ENCODE data around the gene PABPN1L.

The PABPN1L gene, protein sequence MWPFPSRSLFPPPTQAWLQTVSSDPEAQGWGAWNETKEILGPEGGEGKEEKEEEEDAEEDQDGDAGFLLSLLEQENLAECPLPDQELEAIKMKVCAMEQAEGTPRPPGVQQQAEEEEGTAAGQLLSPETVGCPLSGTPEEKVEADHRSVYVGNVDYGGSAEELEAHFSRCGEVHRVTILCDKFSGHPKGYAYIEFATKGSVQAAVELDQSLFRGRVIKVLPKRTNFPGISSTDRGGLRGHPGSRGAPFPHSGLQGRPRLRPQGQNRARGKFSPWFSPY

DNA sequence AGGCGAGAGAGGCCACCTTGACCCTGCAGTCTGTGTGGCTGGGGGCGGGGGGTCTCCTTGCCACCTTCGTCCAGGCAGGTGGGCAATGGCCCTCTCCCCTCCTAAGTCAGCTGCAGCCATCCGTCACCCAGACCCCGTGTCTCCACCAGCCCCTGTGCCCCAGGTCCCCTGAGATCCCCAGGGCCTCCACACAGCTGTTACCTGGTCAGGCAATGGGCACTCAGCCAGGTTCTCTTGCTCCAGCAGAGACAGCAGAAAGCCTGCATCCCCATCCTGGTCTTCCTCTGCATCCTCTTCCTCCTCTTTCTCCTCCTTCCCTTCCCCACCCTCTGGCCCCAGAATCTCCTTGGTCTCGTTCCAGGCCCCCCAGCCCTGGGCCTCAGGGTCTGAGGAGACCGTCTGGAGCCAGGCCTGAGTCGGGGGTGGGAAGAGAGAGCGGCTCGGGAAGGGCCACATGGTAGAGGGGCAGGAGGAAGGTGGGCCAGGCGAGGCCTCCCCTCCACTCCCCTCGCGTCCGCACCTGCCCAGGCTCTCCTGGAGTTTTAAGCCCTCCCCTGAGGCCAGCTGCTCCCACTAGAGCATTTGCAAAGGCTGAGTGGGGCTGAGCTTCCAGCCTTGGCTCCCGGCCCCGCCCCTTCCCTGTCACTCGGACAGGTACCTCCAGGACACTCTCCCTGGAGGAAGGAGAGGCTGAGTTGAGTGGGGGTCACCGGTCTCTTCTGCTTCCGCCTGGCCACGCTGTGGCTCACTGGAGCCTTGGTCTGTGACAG is at the start of gene PABPN1L:
PABPN1L (minus strand) TSS at position 510 of the 770 bp plus-strand sequence; CDS start at position 456, 54 bp downstream.
- Mint-ChIP-seq H3K36me3 (no peaks in the 10 kb centered on the region), H3K9me3 (no peaks in the 10 kb centered on the region), H3K4me1 (no peaks in the 10 kb centered on the region), H3K27me3 (peaks cover 2% of the 10 kb centered on the region), H3K4me3 (no peak within 1 kb of the TSS), H3K27ac (no peak within 1 kb of the TSS)

DNA sequence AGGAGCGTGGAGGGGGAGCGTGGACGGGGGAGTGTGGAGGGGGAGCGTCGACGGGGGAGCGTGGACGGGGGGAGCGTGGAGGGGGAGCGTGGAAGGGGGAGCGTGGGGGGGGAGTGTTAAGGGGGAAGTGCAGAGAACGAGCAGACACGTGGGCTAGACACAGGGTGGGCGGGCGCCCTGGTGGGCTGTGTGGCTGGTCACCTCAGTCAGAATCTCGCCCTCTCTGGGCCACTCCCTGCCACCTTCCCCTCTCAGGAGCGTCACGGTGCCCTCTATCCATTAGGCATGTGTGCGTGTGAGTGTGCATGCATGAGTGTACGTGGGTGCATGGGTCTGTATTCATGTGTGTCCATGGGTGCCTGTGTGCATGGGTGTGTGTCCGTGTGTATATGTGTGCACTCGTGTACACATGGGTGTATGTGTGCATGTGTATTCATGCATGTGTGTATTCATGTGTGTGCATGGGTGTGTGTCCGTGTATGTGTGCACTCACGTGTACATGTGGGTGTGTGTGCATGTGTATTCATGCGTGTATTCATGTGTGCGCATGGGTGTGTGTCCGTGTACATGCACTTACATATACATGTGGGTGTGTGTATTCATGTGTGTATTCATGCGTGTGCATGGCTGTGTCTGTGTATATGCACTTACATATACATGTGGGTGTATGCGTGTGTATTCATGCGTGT is 49.3 kb upstream of the PABPN1L start:
- H3K27ac Mint-ChIP-seq, result no peak overlapping the region
- no peaks in the 10 kb centered on the region for H3K36me3 Mint-ChIP-seq
- H3K9me3 Mint-ChIP-seq, result no peaks in the 10 kb centered on the region
- no peaks in the 10 kb centered on the region for H3K4me1 Mint-ChIP-seq
- H3K4me3 Mint-ChIP-seq, result no peak overlapping the region
- no peaks in the 10 kb centered on the region for H3K27me3 Mint-ChIP-seq

DNA sequence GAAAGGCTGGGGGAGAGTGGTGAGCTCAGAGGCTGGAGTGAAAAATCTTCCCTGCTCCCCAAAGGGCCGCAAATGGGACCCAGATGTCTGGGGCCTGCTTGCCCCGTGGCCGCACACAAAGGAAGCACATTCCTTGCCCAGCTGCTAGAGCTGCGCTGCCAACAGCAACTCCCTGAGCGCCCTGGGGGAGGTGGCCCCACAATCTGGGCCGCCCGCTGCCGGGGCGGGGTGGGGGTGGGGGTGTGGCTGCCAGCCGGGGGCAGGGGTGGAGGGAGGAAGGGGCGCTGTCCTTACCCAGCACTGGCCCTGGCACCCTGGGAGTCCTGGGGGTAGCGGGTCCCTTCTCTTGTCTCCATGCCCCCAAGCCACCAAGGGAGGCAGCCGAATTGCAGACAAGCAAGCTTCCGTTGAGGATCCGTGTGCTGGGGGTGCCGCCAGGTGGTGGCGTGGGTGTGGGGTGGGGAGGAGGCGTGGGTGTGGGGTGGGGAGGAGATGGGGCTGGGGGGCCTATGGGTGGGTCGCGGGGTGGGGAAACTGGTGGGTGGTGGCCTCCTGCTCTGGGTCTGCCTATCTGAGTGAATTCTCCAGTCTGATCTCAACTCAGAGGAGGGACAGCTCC is 48.4 kb upstream of the PABPN1L start:
- H3K4me1 Mint-ChIP-seq, result no peaks in the 10 kb centered on the region
- no peaks in the 10 kb centered on the region for H3K36me3 Mint-ChIP-seq
- H3K27ac Mint-ChIP-seq, result no peak overlapping the region
- H3K9me3 Mint-ChIP-seq, result no peaks in the 10 kb centered on the region
- no peaks in the 10 kb centered on the region for H3K27me3 Mint-ChIP-seq
- H3K4me3 Mint-ChIP-seq, result no peak overlapping the region

DNA sequence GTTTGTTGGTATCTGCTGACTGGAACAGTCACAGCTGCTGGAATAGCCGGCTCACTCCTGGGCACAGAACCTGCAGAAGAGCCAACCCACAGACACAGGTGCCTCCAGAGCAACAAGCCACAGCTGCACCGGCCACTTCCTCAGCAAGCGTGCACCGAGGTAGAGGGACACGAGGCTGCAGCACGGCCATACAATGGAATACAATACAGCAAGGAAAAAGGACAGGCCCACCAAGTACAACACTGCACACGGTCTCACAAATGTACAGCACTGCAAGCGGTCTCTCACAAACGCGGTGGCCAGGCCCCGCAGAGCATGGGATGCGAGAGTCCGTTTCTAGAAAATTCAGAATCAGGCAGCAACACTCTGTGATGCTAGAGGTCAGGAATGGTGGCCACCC is 47.4 kb upstream of the PABPN1L start:
- Mint-ChIP-seq H3K27ac (no peak overlapping the region), H3K36me3 (no peaks in the 10 kb centered on the region), H3K27me3 (no peaks in the 10 kb centered on the region), H3K4me1 (no peaks in the 10 kb centered on the region), H3K4me3 (no peak overlapping the region), H3K9me3 (no peaks in the 10 kb centered on the region)

DNA sequence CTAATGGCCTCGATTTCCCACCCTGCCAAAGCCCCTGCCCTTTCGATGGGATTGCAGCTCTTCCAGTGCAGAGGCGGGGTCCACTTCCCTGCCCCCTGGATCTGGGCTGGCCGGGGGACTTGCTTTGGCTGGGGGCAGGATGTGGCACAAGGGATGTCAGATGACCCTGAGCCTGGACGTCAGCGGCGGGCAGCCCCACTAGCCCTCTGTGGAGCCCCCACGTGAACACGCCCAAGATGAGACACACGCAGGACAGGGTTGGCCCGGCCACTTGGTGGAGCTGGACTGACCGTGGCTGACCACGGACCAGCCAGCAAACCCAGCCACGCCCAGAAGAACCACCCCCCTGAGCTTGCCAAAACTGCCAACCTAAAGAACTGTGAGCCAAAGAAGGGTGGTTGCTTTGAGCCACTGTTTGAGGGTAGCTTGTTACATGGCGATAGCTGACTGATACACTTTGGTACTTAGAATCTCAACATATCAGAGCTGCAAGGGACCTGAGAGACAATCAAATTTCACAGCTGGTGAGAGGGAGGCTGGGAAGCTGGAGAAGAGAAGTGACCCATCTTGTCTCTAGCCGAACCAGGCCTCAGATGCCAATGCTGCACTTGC is 46.6 kb upstream of the PABPN1L start:
- Mint-ChIP-seq H3K4me3 (no peak overlapping the region), H3K9me3 (no peaks in the 10 kb centered on the region), H3K27me3 (no peaks in the 10 kb centered on the region), H3K36me3 (no peaks in the 10 kb centered on the region), H3K4me1 (no peaks in the 10 kb centered on the region), H3K27ac (no peak overlapping the region)

DNA sequence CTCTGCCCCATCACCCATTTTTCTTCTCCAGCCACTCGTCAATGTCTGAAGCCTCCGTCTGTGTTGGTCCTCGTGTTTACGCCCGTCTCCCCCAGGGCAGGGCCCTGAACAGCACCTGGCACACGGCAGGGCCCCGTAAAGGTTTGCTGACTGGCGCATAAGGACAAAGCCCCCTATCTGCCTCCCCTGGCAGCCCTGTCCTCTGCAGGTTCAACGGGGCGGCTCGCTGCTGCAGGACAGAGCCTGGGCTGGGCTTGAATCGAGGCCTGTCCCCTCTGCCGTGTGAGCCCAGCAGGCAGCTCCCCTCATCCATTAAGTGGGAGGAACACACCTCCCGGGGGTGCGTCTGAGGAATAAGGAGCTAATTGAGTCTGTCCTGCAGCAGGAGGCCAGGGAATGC is 46.1 kb upstream of the PABPN1L start:
- Mint-ChIP-seq H3K4me1 (no peaks in the 10 kb centered on the region), H3K36me3 (no peaks in the 10 kb centered on the region), H3K4me3 (no peak overlapping the region), H3K27me3 (no peaks in the 10 kb centered on the region), H3K9me3 (no peaks in the 10 kb centered on the region), H3K27ac (no peak overlapping the region)

DNA sequence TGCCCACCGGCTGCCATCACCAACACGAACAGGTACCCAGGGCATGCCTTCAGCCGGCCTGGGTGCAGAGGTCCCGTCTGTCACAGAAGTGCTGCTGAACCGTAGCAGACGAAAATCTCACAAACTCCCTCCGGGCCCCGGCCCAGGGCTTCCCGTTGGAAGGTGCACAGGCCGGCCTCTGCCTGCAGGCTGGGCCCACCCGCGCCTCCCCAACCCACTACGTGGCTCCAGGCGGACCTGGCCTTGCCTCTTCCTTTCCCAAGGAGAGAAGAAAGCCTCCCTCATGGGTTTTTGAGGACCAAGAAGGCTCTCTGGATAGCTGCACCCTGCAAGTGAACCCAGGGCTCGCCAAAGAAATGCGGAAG is 45.5 kb upstream of the PABPN1L start:
- H3K4me1 Mint-ChIP-seq, result no peaks in the 10 kb centered on the region
- no peaks in the 10 kb centered on the region for H3K9me3 Mint-ChIP-seq
- no peak overlapping the region for H3K27ac Mint-ChIP-seq
- no peak overlapping the region for H3K4me3 Mint-ChIP-seq
- no peaks in the 10 kb centered on the region for H3K36me3 Mint-ChIP-seq
- no peaks in the 10 kb centered on the region for H3K27me3 Mint-ChIP-seq

DNA sequence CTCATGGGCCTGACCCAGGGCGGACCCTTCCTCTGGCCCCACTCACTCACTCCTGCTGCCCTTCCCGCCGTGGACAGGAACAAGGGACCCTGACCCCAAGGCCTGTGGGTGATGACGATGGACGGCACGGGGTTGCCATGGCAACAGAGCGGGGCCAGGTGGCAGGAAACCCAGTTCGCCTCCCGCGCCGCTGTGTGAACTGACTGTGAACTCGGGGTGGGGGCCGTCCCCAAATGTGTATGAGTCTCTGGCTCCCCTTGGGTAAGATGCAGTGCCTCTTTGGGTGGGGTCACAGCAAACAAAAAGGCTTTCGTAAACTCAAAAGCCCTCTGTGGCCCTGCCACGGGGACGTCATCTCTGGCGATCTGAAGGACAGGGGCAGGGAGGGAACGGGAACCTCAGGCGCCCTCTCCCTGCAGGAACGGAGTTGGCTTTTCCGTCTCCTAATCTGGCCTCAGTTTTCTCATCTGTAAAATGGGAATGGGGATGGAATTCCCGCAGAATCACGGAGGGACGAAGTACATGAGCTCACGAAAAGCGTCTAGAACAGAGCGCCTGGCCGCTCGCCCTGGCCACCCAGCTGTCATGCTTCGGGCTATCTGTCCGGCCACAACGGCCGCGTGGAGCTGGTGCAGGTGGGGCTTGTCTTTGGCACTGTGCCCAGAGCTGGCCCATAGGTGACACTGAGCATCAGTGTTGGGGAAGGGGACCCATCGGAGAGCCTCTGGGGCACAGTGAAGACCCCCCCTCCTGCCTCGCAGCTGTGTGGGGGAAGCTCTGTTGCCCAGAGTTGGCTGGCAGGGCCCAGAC is 44.9 kb upstream of the PABPN1L start:
- H3K36me3 Mint-ChIP-seq, result no peaks in the 10 kb centered on the region
- H3K27me3 Mint-ChIP-seq, result no peaks in the 10 kb centered on the region
- no peaks in the 10 kb centered on the region for H3K9me3 Mint-ChIP-seq
- H3K27ac Mint-ChIP-seq, result no peak overlapping the region
- no peaks in the 10 kb centered on the region for H3K4me1 Mint-ChIP-seq
- no peak overlapping the region for H3K4me3 Mint-ChIP-seq

DNA sequence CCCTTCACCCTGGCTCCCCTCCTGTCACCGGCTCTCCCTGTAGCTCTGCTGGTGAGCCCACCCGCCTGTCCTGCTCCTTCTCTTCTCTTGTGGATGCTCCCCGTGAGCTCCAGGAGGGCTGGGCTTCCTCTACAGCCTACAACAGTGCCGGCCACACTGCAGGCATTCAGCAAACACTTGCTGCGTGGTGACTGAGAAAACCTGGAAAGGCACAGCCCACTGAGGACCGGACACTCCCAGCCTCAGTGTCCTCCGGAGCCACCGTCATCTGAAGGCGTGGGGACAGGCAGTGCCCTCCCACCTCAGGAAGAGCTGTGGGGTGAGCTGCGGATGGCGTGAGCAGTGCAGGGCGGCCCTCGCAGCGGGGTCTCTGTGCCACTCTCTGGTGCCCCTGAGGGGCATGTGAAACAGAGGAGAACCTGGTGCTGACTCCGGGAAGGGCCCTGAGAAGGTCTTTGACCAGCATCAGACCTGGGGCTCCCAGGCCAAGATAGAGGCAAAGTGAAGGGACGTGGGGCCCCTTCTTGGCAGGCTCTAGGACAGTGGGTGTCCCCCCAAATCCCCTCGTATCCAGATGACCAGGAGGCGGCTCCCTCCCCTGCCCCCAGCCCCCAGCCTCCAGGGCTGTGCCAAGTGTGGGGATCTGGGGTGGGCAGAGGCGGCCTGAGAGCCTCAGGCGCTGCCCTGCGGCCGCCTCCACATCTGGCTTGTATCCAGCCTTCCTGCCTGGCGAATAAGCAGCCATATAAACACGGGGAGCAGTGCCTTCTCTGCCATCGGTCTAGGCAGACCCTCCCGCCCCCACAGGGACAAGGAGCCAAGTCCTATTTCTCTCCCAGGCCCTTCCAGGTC is 44.0 kb upstream of the PABPN1L start:
- Mint-ChIP-seq H3K27ac (no peak overlapping the region), H3K36me3 (no peaks in the 10 kb centered on the region), H3K4me3 (no peak overlapping the region), H3K9me3 (no peaks in the 10 kb centered on the region), H3K27me3 (no peaks in the 10 kb centered on the region), H3K4me1 (no peaks in the 10 kb centered on the region)

DNA sequence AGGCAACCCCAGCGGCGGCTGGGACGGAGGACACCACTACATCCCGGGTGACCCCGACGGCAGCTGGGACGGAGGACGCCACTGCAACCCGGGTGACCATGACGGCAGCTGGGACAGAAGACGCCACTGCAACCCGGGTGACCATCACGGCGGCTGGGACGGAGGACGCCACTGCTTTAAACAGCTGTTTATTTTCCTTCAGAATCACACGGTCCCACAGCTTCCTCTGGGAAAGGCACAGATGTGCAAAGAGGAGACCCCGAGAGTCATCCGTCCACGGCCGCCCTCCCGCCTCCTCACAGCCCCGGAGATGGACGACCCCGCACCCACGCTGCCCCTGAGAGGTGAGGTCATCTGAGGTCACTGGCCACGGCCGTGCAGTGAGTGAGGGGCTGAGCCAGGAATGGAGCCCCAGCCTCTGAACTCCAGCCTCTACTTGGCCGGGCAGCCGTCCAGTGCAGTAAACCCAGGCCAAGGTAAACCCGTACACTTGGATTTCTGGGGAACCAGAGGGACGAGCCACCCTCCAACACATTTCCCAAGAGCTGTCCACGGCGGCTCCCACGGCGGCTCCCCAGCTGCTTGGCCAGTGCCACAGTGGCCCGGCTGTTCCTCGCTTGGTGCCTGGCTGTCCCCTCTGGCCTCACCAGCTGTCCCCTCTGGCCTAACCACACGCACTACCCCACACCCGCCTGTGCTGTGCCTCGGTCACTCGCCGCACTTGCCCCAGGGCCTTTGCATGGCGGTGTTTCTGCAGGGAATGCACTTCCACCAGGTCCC is 43.2 kb upstream of the PABPN1L start:
- no peaks in the 10 kb centered on the region for H3K36me3 Mint-ChIP-seq
- no peak overlapping the region for H3K27ac Mint-ChIP-seq
- no peaks in the 10 kb centered on the region for H3K27me3 Mint-ChIP-seq
- H3K9me3 Mint-ChIP-seq, result no peaks in the 10 kb centered on the region
- H3K4me1 Mint-ChIP-seq, result no peaks in the 10 kb centered on the region
- no peak overlapping the region for H3K4me3 Mint-ChIP-seq

DNA sequence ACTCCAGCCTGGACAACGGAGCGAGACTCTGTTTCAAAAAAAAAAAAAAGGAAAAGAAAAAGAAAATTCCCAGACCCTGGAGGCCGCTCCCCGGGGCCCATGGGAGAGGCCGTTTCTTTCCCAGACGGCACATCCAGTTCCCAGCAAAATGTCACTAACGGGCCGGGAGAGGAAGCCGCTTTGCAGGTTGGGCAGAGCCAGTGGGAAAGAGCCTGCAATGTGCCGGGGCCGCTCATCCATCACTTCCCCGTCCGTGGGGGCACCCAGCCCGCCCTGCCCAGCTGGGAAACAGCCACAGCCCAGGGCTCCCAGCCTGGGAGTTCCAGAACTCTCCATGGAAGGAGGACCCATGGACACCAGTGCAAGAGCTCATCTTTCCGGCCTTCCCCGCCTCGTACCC is 41.8 kb upstream of the PABPN1L start:
- H3K4me1 Mint-ChIP-seq, result no peaks in the 10 kb centered on the region
- no peaks in the 10 kb centered on the region for H3K27me3 Mint-ChIP-seq
- no peaks in the 10 kb centered on the region for H3K9me3 Mint-ChIP-seq
- H3K36me3 Mint-ChIP-seq, result no peaks in the 10 kb centered on the region
- H3K4me3 Mint-ChIP-seq, result no peak overlapping the region
- H3K27ac Mint-ChIP-seq, result no peak overlapping the region

DNA sequence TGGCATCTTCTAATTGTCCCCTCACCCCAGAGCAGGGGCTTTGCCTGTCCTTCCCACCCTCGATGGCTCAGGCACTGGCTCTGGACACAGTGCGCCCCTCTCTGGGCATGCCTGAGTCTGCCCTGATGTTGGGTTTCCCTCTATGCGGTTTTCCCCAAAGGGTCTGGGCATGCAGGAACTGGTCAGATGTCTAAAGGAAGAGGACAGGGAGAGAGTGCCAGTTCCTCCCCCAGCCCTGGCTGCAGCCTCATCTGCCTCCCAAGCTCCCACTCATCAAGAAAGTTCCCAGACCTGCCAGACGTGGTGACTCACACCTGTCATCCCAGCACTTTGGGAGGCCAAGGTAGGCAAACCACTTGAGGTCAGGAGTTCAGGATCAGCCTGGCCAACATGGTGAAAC is 41.3 kb upstream of the PABPN1L start:
- H3K4me1 Mint-ChIP-seq, result no peaks in the 10 kb centered on the region
- H3K27ac Mint-ChIP-seq, result no peak overlapping the region
- H3K27me3 Mint-ChIP-seq, result no peaks in the 10 kb centered on the region
- H3K9me3 Mint-ChIP-seq, result no peaks in the 10 kb centered on the region
- H3K4me3 Mint-ChIP-seq, result no peak overlapping the region
- H3K36me3 Mint-ChIP-seq, result no peaks in the 10 kb centered on the region

DNA sequence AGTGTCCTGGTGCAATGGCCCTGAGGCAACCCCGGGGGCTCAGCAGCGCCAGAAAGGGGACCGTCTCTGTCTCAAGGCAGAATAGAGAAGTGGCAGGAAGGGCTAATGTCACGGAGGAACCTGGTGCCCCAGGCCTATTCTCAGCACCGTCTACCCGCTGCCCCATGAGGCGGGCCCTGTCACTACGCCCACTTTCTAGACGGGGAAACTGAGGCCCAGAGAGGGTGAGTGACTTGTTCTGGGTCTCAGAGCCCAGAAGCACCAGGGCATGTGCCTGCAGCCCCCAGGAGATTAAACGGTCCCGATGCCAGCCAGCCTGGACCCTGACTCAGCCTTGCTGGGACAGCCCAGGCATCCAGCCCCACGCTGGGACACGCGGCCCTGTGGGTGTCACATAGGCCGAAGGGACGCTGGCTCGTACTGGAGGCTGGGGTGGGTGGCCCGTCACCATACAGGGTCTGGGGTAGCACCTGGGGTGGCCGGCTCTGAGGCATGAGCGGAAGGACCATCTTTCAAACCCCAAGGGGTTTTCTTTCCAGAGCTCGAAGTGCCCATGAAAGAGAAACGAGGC is 40.2 kb upstream of the PABPN1L start:
- Mint-ChIP-seq H3K4me1 (no peaks in the 10 kb centered on the region), H3K4me3 (no peak overlapping the region), H3K27ac (no peak overlapping the region)

More for the DNA sequence above, 40.2 kb upstream of the PABPN1L start:
- no peaks in the 10 kb centered on the region for H3K9me3 Mint-ChIP-seq
- no peaks in the 10 kb centered on the region for H3K36me3 Mint-ChIP-seq
- no peaks in the 10 kb centered on the region for H3K27me3 Mint-ChIP-seq

Data from activated naive CD4-positive, alpha-beta T cell treated with anti-CD3 and anti-CD28 coated beads, Interleukin-2, amount 50 U/mL, for 24 hours (primary cell).